Measurements from ENCODE around the gene SPOCK1. TPM values are rescaled to one million over a fixed set of nuclear protein-coding genes. Genes with fewer than 3 reads are reported as not detected.

SPOCK1 gene
- polyA plus RNA-seq, 2 of the 4 experiments (the other 2 are of a cell fraction), result 28.9 to 40.8 TPM

GRCh38 chr5:137487600-137487999, 11.5 kb downstream of the SPOCK1 start:
- DNase-seq (ENCODE audit: low read depth in 1 of 2, low spot score in 1 of 2) (no peak), ATAC-seq (no peak), FAIRE-seq (no peak)
- Histone ChIP-seq H3K4me2 (no peak overlapping the region), H3K4me1 (no peaks in the 10 kb centered on the region), H3K27ac (no peak overlapping the region), H3K9me3 (no peaks in the 10 kb centered on the region), H3K4me3 (no peak overlapping the region)
- TF ChIP-seq CTCF (IDR thresholded peaks at IDR 0.05), result no peak
- no peak for TF ChIP-seq HEYL (CRISPR knock-in tag; IDR thresholded peaks at IDR 0.05)
- no peak for TF ChIP-seq EP300 (IDR thresholded peaks at IDR 0.05)
- no peak for TF ChIP-seq ELK1 (IDR thresholded peaks at IDR 0.05; ENCODE audit: low read depth, low read length)
- no peak for TF ChIP-seq JUN (IDR thresholded peaks at IDR 0.05)
- no peak for TF ChIP-seq SREBF2 (IDR thresholded peaks at IDR 0.05)
- no peak for TF ChIP-seq CHD2 (IDR thresholded peaks at IDR 0.05; ENCODE audit: low read length, partially characterized antibody)
- no peak for TF ChIP-seq CBX8 (IDR thresholded peaks at IDR 0.05)
- no peak for TF ChIP-seq RNF2 (IDR thresholded peaks at IDR 0.05; ENCODE audit: borderline replicate concordance, low read depth)
- TF ChIP-seq CBX2 (IDR thresholded peaks at IDR 0.05; ENCODE audit: borderline replicate concordance, low read depth), result no peak
- TF ChIP-seq RAD21 (conservative IDR thresholded peaks at IDR 0.05 in 1 of 2, IDR thresholded peaks at IDR 0.05 in 1 of 2), result no peak
- no peak for TF ChIP-seq GATA3 (IDR thresholded peaks at IDR 0.05; ENCODE audit: borderline replicate concordance)
- ChIA-PET CTCF (interaction anchor here (2.4 kb wide), 1 partner anchor 167 kb away, joined by 18 read pairs; no protein-coding TSS in a partner anchor), POLR2A (no interaction called here)
- WGBS (ENCODE audit: missing lambda C conversion rate), result 92% methylated on average over 1 of the region's 1 CpG

- Histone ChIP-seq H3K4me3 (no peak overlapping the region), H3K4me2 (no peak overlapping the region), H3K9me3 (no peaks in the 10 kb centered on the region), H3K27ac (no peak overlapping the region), H3K4me1 (no peaks in the 10 kb centered on the region)
- ATAC-seq, result peak in 1 of 2 experiments; percentile 60; a peak in 2 of 6 replicates
- WGBS (ENCODE audit: missing lambda C conversion rate), result 51% methylated on average over 2 of the region's 2 CpGs
- FAIRE-seq, result no peak
- POLR2A ChIA-PET, result no interaction called here
- DNase-seq (ENCODE audit: low read depth in 1 of 2, low spot score in 1 of 2), result peak in 1 of 2 experiments; percentile 30
- CTCF ChIA-PET, result no interaction called here
- no peak for TF ChIP-seq RCOR1 (IDR thresholded peaks at IDR 0.05; ENCODE audit: low read depth, low read length)
- TF ChIP-seq HEYL (CRISPR knock-in tag; IDR thresholded peaks at IDR 0.05), result no peak
These were observed 12.4 kb downstream of the SPOCK1 start for GRCh38 chr5:137486707-137487106.

- Histone ChIP-seq H3K27ac (no peak overlapping the region), H3K4me2 (no peak overlapping the region), H3K4me3 (no peak overlapping the region), H3K9me3 (no peaks in the 10 kb centered on the region), H3K4me1 (no peaks in the 10 kb centered on the region)
- TF ChIP-seq CEBPB (IDR thresholded peaks at IDR 0.05), result no peak
- TF ChIP-seq HOXB5 (CRISPR knock-in tag; IDR thresholded peaks at IDR 0.05), result no peak
- no peak for TF ChIP-seq PHF8 (IDR thresholded peaks at IDR 0.05; ENCODE audit: borderline replicate concordance, low read depth)
- TF ChIP-seq RFX5 (IDR thresholded peaks at IDR 0.05), result no peak
- no peak for TF ChIP-seq KDM1A (IDR thresholded peaks at IDR 0.05; ENCODE audit: low read depth)
- TF ChIP-seq ELK1 (IDR thresholded peaks at IDR 0.05; ENCODE audit: low read depth, low read length), result no peak
- no peak for TF ChIP-seq EHF (CRISPR knock-in tag; IDR thresholded peaks at IDR 0.05)
- no peak for TF ChIP-seq HDAC2 (IDR thresholded peaks at IDR 0.05)
- no peak for TF ChIP-seq NFE2L2 (conservative IDR thresholded peaks at IDR 0.05; ENCODE audit: low read length)
- TF ChIP-seq CTCF (IDR thresholded peaks at IDR 0.05), result no peak
- TF ChIP-seq FOXS1 (CRISPR knock-in tag; IDR thresholded peaks at IDR 0.05), result no peak
- TF ChIP-seq EP300 (IDR thresholded peaks at IDR 0.05), result no peak
- TF ChIP-seq CHD2 (IDR thresholded peaks at IDR 0.05; ENCODE audit: low read length, partially characterized antibody), result no peak
- TF ChIP-seq RARB (CRISPR knock-in tag; IDR thresholded peaks at IDR 0.05), result no peak
- no peak for TF ChIP-seq ZSCAN20 (CRISPR knock-in tag; IDR thresholded peaks at IDR 0.05)
- no peak for TF ChIP-seq MAZ (IDR thresholded peaks at IDR 0.05; ENCODE audit: borderline replicate concordance, low read depth, low read length)
- TF ChIP-seq JUNB (IDR thresholded peaks at IDR 0.05), result no peak
- TF ChIP-seq FOSB (CRISPR knock-in tag; IDR thresholded peaks at IDR 0.05), result no peak
- no peak for TF ChIP-seq JUN (IDR thresholded peaks at IDR 0.05)
- WGBS (ENCODE audit: missing lambda C conversion rate), result 65% methylated on average over 4 of the region's 4 CpGs
- FAIRE-seq, result no peak
- DNase-seq (ENCODE audit: low read depth in 1 of 2, low spot score in 1 of 2), result no peak
- ChIA-PET CTCF (interaction anchor here (1.0 to 1.8 kb wide), 2 partner anchors 10 to 17 kb away, joined by 5 to 6 read pairs; partner anchors contain the start of gene SPOCK1), POLR2A (no interaction called here)
- no peak; a peak in 1 of 6 replicates for ATAC-seq
These were observed 17.5 kb downstream of the SPOCK1 start for GRCh38 chr5:137481596-137481995.
